Cardiac fibroblast (primary cell): ENCODE measurements around the gene ARID4A.
A peak's percentile ranks its signal among the peaks of the same experiment; 100 is the strongest.
"Not testable (repeated sequence)": the region's sequence is repeated elsewhere in the genome, so short reads cannot be mapped to it uniquely, and the experiment has no call there.

Experiments used
- DNase-seq, 2 donors: peaks; one replicate each; pipeline versions ENCODE4 v3.0.0 to v3.0.0-alpha.2; 2010; ENCODE audit warnings: low read depth in 2 of 2
- H3K4me3 ChIP-seq, 2 donors: replicated peaks in 1 of 2; 1 replicate in 1 of 2; 2 replicates in 1 of 2; pipeline ENCODE4 v1.5.1; 2011; ENCODE audit warnings: low read depth in 2 of 2, low read length in 2 of 2, mild to moderate bottlenecking in 2 of 2, moderate library complexity in 1 of 2
- CTCF ChIP-seq: IDR thresholded peaks from one replicate; pipeline ENCODE4 v1.5.1; 2011; ENCODE audit warnings: low read depth, mild to moderate bottlenecking, low read length, inconsistent platforms

ARID4A gene

DNA sequence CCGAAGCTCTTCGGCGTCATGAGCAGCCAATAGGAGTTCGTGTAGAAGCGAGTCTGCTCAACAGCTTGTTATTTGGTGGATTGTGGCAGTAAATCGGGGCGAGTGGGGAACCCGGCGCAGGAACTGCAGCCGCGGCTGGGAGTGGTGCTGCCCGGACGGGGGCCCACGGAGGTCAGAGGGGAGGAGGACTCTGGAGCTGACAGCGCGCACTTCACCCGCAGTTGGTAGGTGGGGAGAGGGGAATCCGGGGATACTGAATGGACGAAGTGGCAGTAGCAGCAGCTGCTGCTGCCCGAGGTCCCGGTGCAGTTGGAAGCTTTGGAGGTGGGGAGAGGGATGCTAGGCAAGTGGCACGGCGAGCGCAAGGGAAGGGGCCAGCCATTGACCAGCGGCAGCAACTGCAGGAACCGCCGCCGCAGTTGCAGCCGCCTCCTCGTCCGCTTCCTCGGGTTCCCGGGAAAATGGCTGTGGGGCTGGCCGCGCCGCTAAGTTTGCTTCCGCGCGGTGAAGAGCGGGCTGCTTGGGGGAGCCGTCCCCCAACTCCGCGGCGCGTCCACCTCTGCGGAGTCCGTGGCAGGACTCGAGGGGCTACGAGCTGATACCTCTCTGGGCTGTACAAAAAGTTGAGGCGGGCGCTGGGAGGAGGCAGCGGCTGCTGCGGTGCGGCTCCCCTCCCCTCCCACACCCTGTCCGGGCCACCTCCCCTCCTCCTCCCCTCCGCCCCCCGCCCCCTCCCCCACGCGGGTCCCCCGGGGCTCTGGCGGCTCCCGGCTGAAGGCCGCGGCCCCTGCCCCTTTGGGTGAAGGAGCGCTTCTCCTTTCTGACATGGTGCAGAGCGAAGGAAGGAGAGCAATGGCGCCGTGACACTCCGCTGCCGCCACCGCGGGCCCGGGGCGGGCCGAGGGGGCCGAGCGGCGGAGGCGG, at the start of gene ARID4A:
Gene ARID4A (plus strand): TSS at position 79 of the 924 bp plus-strand sequence. CDS start 1,300 bp downstream, outside the sequence.
- peak within 1 kb of the TSS; percentile 96 to 98 for H3K4me3 ChIP-seq
- DNase-seq, result peak in 1 of 2 donors; percentile 20
- no peak for TF ChIP-seq CTCF

GRCh38 chr14:58249611-58250010, 48.7 kb upstream of the ARID4A start:
- DNase-seq, result no peak
- TF ChIP-seq CTCF, result no peak
- no peak overlapping the region for H3K4me3 ChIP-seq

DNA sequence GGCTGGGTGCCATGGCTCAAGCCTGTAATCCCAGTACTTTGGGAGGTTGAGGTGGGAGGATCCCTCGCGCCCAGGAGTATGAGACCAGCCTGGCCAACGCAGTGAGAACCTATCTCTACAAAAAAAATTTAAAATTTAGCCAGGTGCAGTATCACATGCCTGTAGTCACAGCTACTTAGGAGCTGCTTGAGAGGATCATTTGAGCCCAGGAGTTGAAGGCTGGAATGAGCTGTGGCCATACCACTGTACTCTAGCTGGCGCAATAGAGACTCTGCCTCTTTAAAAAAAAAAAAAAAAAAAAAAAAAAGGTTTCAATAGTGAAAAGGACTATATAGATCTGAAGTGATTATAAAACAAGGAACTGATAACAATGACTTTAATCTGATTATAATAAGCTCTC, 40.2 kb upstream of the ARID4A start:
- no peak for TF ChIP-seq CTCF
- DNase-seq, result no peak
- H3K4me3 ChIP-seq, result no peak overlapping the region

DNA sequence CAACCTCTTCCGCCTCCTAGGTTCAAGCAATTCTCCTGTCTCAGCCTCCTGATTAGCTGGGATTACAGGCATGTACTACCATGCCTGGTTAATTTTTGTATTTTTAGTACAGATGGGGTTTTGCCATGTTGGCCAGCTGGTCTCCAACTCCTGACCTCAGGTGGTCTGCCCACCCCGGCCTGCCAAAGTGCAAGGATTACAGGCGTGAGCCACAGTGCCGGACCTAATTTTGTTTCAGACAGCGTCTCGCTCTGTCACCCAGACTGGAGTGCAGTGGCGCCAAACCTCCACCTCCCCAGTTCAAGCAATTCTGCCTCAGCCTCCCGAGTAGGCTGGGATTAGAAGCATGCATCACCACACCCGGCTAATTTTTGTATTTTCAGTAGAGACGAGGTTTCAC, 36.4 kb upstream of the ARID4A start:
- not testable (repeated sequence) for H3K4me3 ChIP-seq, DNase-seq

GRCh38 chr14:58265401-58265800, 33.0 kb upstream of the ARID4A start:
- no peak overlapping the region for H3K4me3 ChIP-seq
- DNase-seq, result no peak

GRCh38 chr14:58270628-58271027, 27.7 kb upstream of the ARID4A start:
- no peak for TF ChIP-seq CTCF
- H3K4me3 ChIP-seq, result no peak overlapping the region
- peak in 1 of 2 donors; percentile 40 for DNase-seq

More at GRCh38 chr14:58265401-58265800, 33.0 kb upstream of the ARID4A start:
- TF ChIP-seq CTCF, result no peak

DNA sequence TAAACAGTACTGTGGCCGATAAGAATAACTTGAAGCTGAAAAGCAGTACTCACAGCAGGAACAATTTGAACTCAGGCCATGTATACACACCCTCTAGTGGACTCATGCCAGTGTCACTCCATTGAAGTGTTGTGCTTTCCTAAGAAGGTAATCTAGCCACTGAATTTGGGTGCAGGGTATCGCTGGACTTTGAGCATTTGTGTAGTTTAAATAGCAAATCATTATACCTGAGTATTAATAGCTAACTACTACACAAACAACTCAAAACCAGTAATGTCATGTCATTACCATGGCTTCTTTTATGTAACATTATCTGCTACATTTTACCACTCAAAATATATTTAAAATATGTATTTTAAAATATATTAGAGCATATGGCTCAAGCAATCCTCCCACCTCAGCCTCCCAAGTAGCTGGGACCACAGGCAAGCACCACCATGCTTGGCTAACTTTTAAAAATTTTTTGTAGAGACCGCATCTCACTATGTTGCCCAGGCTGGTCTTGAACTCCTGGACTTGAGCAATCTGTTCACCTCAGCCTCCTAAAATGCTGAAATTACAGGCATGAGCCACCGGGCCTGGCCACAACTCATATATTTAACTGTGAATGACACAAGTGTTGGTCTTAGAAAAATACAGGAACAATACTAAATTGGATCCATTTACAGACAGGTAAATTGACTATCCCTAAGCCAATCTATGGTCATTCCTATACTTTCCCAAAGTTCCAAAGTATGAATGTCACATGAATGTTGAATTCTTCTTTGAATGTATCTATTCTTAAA, 25.6 kb upstream of the ARID4A start:
- DNase-seq, result peak; percentile 53 to 59
- peak; percentile 29 for TF ChIP-seq CTCF
- no peak overlapping the region for H3K4me3 ChIP-seq
